Stimulated activated CD8-positive, alpha-beta memory T cell treated with anti-CD3 and anti-CD28 coated beads, Interleukin-2, amount 100 ng/mL, for 48 hours (primary cell): ENCODE measurements around the gene RAB10.
"Not testable (repeated sequence)": the region's sequence is repeated elsewhere in the genome, so short reads cannot be mapped to it uniquely, and the experiment has no call there.

Source experiments
- DNase-seq, 2 donors: peaks; one replicate each; pipeline ENCODE4 v3.0.0-alpha.2; 2020; ENCODE audit warnings: low read depth in 2 of 2

RAB10 gene

GRCh38 chr2:26150243-26150642 lies 116.4 kb downstream of the RAB10 start:
- no peak for DNase-seq

DNA sequence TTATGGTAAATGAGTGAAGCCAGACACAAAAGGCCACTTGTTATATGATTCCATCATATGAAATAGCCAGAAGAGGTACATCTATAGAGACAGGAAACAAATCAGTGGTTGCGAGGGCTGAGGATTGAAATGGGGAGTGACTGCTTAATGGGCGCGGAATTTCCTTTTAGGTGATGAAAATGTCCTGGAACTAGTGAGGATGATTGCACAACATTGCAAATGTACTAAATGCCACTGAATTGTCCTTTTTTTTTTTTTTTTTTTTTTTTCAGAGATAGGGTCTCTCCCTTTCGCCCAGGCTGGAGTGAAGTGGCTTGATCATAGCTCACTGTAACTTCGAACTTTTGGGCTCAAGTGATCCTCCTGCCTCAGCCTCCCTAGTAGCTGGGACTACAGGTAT lies 123.7 kb downstream of the RAB10 start:
- DNase-seq = no peak

DNA sequence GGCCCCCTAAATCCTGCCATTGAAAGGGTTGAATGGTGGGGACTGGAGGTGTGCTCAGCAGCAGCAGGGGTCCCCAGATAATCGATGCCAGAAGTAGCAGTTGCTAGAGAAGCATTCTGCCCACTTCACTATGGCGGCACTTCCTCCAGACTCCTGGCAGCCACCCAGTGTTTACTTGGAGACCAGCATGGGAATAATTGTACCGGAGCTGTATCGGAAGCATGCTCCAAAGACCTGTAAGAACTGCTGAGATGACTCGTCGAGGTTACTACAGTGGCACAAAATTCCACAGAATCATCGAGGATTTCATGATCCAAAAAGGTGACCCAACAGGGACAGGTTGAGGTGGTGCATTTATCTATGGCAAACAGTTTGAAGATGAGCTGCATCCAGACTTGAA lies 128.0 kb downstream of the RAB10 start:
- no peak for DNase-seq

- DNase-seq = no peak
These were observed 129.1 kb downstream of the RAB10 start for GRCh38 chr2:26162963-26163362.

GRCh38 chr2:26164231-26164630 lies 130.3 kb downstream of the RAB10 start:
- no peak for DNase-seq

DNA sequence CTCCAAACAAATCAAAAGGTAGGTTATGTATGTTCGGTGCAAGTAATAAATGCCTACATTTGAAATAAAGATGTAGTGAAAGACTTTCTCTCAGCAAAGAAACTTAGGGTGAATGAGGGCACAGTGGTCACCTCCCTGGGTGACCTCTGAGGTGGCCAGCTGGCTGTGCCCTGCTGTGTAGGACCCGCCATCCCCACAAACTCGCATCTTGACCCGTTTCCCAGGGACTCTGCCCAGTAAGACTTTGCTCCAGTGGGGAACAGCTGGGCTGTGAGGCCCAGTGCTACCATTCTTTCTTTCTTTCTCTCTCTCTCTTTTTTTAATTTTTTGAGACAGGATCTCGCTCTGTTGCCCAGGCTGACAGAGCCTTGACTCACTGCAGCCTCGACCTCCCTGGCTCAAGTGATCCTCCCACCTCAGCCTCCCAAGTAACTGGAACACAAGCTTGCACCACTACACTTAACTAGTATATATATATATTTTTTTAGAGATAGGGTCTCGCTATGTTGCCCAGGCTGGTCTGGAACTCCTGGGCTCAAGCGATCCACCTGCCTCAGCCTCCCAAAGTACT lies 130.8 kb downstream of the RAB10 start:
- DNase-seq = no peak

DNA sequence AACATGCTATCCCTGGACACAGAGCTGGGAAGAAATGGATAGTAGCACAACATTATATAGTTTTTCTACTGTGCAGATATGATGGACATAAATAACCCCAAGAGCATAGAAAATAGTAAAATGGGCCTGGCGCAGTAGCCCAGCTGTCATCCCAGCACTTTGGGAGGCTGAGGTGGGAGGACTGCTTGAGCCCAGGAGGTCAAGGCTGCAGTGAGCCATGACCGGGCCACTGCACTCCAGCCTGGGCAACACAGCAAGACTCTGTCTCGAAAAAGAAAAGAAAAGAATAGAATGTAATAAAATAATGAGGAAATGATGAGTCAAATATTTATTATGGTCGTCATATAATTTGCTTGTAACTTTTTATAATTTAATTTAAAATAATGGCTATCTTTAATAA lies 131.5 kb downstream of the RAB10 start:
- DNase-seq = no peak

DNA sequence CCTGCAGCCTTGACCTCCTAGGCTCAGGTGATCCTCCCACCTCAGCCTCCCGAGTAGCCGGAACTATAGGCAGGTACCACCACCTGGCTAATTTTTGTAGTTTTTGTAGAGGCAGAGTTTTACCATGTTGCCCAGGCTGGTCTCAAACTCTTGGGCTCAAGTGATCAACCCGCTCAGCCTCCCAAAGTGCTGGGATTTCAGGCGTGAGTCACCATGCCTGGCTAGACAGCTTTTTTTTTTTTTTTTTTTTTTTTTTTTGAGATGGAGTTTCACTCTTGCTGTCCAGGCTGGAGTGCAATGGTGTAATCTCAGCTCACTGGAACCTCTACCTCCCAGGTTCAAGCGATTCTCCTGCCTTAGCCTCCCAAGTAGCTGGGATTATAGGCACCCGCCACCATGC lies 132.7 kb downstream of the RAB10 start:
- DNase-seq = not testable (repeated sequence)

GRCh38 chr2:26168785-26169184 lies 134.9 kb downstream of the RAB10 start:
- DNase-seq = no peak

DNA sequence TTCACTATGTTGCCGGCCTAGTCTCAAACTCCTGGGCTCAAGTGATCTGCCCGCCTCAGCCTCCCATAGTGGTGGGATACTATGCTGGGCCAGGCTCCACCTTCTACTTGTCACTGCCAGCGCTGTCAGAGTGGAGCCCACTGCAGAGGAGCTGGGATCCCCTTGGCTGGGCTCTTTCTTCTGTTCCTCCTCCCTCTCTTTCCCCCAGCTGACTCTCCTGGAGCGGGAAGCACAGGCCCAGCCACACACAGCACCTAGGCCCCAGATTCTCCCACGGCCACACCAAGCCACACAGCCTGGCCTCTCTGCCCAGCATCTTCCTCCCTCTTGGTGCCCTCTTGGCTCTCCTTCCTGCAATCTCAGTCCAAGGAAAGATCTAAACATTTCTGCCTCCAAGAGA lies 135.3 kb downstream of the RAB10 start:
- DNase-seq = no peak

- no peak for DNase-seq
These were observed 136.0 kb downstream of the RAB10 start for GRCh38 chr2:26169681-26170414.

GRCh38 chr2:26170795-26171194 lies 136.9 kb downstream of the RAB10 start:
- no peak for DNase-seq

DNA sequence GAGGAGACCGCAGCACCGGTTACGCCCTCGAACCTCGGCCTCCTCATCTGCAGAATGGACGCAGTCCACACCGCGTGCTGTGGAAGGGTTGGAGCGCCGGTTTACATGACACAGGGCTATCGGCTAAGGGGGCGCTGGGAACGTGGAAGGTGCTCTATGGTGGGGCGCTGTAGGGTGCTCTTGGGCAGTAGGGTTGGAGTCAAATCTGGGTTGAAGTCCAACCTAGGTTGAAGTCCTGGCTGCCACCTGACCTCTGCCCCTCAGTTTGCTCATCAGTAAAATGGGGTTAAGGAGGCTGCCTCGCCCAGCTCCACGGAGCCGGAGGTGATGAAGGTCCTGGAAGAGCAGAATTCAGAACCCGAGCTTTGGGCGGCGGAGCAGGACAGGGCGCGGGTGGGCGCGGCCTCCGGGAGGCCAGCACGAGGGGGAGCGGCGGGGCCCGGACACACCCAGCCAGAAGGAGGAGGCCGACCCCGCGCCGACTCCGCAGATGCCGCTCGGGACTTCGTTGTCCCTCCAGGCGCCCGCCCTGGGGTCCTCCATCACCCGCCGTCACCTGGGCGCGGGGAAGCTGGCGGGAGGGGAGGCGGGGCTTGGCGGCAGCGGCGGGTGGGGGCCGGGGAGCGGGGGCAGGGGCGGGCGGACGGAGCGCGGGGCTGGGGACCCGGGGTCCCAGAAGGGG lies 138.4 kb downstream of the RAB10 start:
- no peak for DNase-seq

GRCh38 chr2:26172871-26173775 lies 139.2 kb downstream of the RAB10 start, which contains the start of gene GAREM2:
Gene GAREM2 (plus strand): TSS chr2:26173088. CDS start chr2:26173221, 133 bp downstream.
- no peak for DNase-seq

DNA sequence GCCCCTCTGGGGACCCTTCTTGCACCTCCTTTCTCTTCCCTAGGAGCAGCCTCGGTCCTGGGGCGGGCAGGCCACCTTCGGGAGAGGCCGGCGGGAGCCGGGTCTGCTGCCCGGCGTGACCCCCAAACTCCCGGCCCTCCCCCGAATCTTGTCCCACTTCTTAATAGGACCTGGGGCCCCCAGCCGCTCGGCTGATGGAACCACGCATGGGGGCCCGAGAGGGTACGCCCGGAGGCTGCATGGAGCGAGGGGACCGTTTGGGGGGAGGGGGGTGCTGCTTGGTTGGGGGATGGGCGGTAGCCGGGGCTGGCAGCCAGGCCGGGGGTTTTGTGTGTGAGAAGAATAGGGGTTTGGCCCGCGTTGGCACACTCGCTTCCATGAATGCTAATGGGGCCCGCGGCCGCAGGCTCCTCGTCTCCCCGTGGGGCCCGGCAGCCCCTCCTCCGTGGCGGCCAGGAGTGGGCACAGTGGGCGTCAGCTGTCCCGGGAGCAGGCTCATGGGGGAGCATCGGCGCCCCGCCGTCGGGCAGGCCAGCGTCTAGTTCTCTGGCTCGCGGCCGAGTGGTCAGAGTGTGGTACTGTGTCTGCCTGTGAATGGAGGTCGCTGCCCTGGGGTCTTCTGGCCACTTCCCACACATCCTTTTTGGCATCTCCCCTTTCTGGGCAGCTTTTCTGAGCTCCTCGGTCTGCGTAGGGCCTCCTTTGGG lies 140.0 kb downstream of the RAB10 start:
- DNase-seq = no peak

- DNase-seq = no peak
These were observed 141.0 kb downstream of the RAB10 start for GRCh38 chr2:26174691-26175465.

DNA sequence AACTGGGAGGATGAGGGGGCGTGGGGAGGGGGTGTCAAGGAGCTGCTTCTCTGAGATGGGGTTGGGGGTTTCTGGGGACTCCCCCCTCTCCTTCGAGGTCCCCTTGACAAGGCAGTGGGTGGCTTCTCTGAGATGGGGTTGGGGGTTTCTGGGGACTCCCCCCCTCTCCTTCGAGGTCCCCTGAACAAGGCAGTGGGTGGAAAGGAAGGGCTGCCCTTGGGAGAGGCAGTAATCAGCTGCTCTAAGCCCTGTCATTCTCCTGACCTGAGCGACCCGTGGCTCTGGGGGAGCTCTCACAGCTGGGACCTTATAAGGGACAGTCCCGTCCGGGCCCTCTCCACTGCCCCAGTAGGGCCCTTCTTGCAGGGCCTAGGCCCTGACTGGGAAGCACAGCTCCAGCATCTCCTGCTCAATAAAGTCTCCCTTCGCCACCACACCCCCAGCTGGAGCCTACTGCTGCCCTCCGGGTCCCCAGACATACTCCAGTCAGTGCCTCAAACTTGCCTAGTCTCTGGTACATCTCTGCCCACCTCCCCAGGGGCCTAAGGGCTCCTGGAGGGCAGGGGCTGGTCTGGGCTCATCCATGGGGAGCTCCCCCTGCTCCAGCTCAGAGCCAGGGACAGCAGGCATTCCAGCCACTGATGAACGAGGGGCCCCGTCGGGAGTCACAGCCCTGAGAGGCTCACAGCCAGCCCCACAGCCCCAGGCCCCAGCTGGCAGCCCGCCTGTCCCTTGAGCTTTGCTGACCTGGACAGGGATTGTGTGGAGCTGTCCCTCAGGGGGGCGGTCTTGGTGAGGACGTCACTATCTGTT lies 141.8 kb downstream of the RAB10 start:
- DNase-seq = no peak

DNA sequence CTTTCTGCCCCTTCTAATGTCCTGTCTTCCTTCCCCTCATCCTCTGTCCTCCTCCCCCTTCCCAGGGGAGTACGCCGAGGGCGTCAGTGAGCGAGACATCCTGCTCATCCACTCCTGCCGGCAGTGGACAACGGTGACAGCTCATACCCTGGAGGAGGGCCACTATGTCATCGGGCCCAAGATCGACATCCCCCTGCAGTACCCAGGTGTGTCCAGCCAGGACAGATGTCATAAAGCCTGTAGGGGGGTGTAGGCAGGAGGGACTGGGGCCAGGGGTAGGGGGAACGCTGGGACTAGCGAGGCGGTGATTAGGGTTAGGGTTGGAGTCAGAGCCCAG lies 142.4 kb downstream of the RAB10 start:
- DNase-seq = no peak

- no peak for DNase-seq
These were observed 143.2 kb downstream of the RAB10 start for GRCh38 chr2:26177122-26177521.

- no peak for DNase-seq
These were observed 144.4 kb downstream of the RAB10 start for GRCh38 chr2:26178246-26178645.
